T-helper 2 cell treated with Interferon-gamma antibody and Interleukin-4, amounts not matched to agents 5 μg/mL and 100 μg/mL, for 36 hours (primary cell): Measurements from ENCODE around the gene ZNG1F.
"Not testable (repeated sequence)": the region's sequence is repeated elsewhere in the genome, so short reads cannot be mapped to it uniquely, and the experiment has no call there.

Source experiments
- DNase-seq: peaks from one replicate; pipeline ENCODE4 v3.0.0; 2021; ENCODE audit warnings: low spot score
- H3K27ac Mint-ChIP-seq: one replicate; pipeline ENCODE4 v1.8.0; 2021; ENCODE audit warnings: mild to moderate bottlenecking, mixed read lengths
- H3K27me3 Mint-ChIP-seq: one replicate; pipeline ENCODE4 v1.8.0; 2021; ENCODE audit warnings: low read depth, mixed read lengths
- H3K36me3 Mint-ChIP-seq: one replicate; pipeline ENCODE4 v1.8.0; 2021; ENCODE audit warnings: low read depth, mixed read lengths
- H3K4me1 Mint-ChIP-seq: one replicate; pipeline ENCODE4 v1.8.0; 2021; ENCODE audit warnings: low read depth, mixed read lengths
- H3K4me3 Mint-ChIP-seq: one replicate; pipeline ENCODE4 v1.8.0; 2022; ENCODE audit warnings: mild to moderate bottlenecking, moderate library complexity, mixed read lengths
- H3K9me3 Mint-ChIP-seq: one replicate; pipeline ENCODE4 v1.8.0; 2021; ENCODE audit warnings: mixed read lengths

Gene ZNG1F

GRCh38 chr9:41128581-41128980 is 60.5 kb downstream of the ZNG1F start, which contains the start of gene FOXD4L6:
Gene FOXD4L6 (minus strand): TSS chr9:41128681. CDS start chr9:41128383, 298 bp downstream.
- not testable (repeated sequence) for DNase-seq, H3K27ac Mint-ChIP-seq, H3K4me1 Mint-ChIP-seq, H3K4me3 Mint-ChIP-seq, H3K36me3 Mint-ChIP-seq, H3K27me3 Mint-ChIP-seq, H3K9me3 Mint-ChIP-seq

DNA sequence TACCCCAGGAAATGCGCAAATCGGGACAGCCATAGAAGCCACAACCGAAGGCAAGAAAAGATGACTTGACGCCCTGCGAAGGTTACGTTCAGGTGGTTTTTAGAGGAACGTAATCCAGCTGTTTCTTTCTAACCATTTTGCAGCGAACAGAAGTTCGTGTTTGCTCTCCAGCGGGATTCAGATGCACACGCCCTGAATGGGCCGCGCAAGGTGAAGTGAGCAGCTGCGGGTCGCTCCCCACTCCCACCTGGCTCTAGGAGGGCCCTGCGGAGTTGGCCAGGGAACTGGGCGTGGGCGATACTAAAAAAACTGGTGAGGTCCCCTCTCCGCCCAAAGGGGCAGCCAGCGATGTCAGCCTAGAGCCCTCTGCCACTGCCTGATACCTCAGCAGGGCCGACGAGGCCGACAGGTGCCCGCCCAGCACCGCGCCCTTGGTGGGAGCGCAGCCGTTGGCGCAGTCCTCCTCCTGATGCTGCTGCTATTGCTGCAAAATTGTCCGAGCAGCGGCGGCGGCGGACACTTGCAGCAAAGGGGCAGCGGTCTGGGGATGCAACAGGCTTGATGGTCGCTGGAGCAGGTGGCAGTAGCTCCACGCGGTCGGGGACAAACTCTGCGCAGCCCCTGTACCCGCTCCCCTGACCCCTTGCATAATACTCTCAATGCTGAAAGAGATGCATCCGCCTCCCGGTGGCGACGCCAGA is 62.2 kb downstream of the ZNG1F start:
- H3K27ac Mint-ChIP-seq, H3K4me3 Mint-ChIP-seq, H3K36me3 Mint-ChIP-seq, DNase-seq, H3K27me3 Mint-ChIP-seq, H3K9me3 Mint-ChIP-seq, H3K4me1 Mint-ChIP-seq: not testable (repeated sequence)

- not testable (repeated sequence) for H3K9me3 Mint-ChIP-seq, DNase-seq, H3K4me1 Mint-ChIP-seq, H3K4me3 Mint-ChIP-seq, H3K27me3 Mint-ChIP-seq, H3K36me3 Mint-ChIP-seq, H3K27ac Mint-ChIP-seq
Measured at GRCh38 chr9:41125936-41126335, 63.2 kb downstream of the ZNG1F start.

DNA sequence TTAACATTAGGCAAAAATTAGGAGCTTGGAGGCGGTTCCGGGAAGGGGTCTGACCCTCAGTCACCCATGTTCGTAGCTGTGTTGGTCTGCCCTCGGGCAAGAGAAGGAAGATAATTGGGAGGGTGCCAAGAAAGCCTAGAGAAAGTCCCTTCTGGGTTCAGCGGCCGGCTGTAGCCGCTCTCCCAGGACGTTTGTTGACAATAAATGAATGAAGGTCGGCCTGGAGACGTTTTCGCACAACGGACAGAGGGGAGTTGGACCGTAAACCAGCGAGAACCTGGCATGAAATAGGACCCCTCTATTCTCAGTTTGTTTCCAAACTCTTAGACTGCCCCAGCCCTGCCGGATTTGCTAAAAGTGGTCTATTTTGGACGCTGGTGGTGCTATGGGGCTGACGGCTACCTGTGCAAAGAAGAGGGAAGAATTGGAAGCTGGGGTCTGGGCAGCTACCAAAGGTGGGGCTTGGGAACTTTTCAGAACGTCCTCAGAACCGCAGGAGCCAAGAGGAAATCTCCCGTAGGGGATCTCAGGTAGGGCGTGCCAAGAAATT is 63.9 kb downstream of the ZNG1F start:
- H3K4me1 Mint-ChIP-seq, DNase-seq, H3K27me3 Mint-ChIP-seq, H3K9me3 Mint-ChIP-seq, H3K36me3 Mint-ChIP-seq, H3K4me3 Mint-ChIP-seq, H3K27ac Mint-ChIP-seq: not testable (repeated sequence)

DNA sequence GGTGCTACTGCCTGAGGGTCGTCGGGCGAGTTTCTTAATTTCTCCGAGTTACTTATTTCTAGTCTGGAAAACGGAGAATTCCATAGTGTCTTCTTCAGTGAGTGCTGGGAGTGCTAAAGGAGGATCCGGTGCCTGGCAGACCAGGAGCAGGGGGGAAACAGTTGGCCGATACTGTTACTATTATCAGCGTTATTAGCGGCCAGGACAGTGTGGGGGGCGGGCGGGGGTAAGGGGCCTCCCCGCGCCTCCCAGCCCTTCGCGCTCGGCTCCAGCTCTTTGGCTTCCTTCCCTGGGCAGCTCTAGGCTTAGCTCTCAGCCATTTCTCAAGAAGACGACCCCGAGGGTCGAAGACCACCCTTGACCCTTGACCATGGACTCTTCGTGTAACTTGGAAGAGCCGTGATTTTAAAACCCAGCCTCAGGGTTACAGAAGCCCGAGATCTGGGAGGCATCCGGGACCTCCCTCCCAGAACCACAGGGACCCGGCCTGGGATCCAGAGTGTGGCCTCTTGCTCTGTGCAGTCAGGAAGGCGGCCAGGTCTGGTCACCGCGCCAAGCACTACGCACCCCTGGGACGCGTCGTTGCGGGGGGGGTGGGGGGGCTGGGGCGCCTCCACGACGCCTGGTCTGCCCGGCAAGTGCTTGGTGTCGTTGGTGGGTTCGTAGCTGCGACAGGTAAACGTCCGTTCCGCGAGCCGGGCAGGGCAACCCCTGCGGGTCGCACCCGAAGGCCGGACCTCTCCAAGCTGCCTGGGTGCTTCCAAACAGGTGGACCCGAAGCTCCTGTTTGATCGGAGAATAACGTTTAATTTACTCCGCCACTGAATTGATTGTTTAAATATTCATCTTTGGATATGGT is 64.6 kb downstream of the ZNG1F start:
- not testable (repeated sequence) for H3K27me3 Mint-ChIP-seq, H3K36me3 Mint-ChIP-seq, H3K4me3 Mint-ChIP-seq, H3K27ac Mint-ChIP-seq, H3K4me1 Mint-ChIP-seq, H3K9me3 Mint-ChIP-seq, DNase-seq

- not testable (repeated sequence) for H3K4me3 Mint-ChIP-seq, DNase-seq, H3K36me3 Mint-ChIP-seq, H3K27ac Mint-ChIP-seq, H3K9me3 Mint-ChIP-seq, H3K4me1 Mint-ChIP-seq, H3K27me3 Mint-ChIP-seq
Measured at GRCh38 chr9:41123812-41124211, 65.3 kb downstream of the ZNG1F start.

- not testable (repeated sequence) for H3K27me3 Mint-ChIP-seq, H3K4me1 Mint-ChIP-seq, H3K27ac Mint-ChIP-seq, DNase-seq, H3K36me3 Mint-ChIP-seq, H3K9me3 Mint-ChIP-seq, H3K4me3 Mint-ChIP-seq
Measured at GRCh38 chr9:41123396-41123795, 65.7 kb downstream of the ZNG1F start.

GRCh38 chr9:41120696-41121095 is 68.4 kb downstream of the ZNG1F start:
- not testable (repeated sequence) for H3K27ac Mint-ChIP-seq, DNase-seq, H3K27me3 Mint-ChIP-seq, H3K4me3 Mint-ChIP-seq, H3K36me3 Mint-ChIP-seq, H3K4me1 Mint-ChIP-seq, H3K9me3 Mint-ChIP-seq

DNA sequence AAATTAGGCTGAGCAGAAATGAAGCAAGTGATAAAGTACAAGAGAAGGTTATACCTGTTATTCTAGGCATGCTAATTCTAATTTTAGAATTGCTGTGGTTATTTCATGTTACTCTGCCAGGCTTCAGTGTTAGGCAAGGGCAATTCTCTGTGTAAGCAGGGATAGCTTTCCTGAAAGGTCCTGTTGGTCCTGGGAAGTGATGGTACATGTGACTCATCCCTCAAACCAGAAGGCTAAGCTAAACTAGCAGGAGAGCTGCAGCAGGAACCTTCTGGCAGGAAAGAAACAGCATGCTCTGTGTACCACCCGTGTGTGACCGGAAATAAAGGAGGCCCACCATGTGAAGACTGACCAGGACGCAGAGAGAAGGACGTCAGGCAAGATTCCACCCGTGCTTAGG is 69.4 kb downstream of the ZNG1F start:
- not testable (repeated sequence) for H3K4me1 Mint-ChIP-seq, H3K9me3 Mint-ChIP-seq, H3K27ac Mint-ChIP-seq, DNase-seq, H3K27me3 Mint-ChIP-seq, H3K4me3 Mint-ChIP-seq, H3K36me3 Mint-ChIP-seq

DNA sequence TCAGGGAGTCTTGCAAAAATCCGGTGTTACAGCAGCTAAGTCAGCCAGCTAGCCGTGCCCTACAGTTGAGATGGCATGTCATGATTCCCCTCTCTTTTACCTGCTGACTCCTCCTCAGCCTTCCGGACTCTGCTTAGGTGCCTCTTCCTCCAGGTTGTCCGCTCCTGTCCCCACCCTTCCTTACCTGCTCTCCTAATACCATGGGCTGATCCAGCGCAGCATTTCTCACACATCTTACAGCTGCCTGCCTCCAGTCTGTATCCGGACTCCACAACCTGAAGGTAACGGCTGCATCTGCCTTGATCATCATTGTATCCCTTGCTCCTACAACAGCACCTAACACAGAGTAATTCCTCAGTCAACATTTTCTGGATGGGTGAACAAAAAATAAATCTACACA is 69.8 kb downstream of the ZNG1F start:
- not testable (repeated sequence) for H3K4me3 Mint-ChIP-seq, H3K27me3 Mint-ChIP-seq, H3K9me3 Mint-ChIP-seq, H3K36me3 Mint-ChIP-seq, H3K27ac Mint-ChIP-seq, DNase-seq, H3K4me1 Mint-ChIP-seq

DNA sequence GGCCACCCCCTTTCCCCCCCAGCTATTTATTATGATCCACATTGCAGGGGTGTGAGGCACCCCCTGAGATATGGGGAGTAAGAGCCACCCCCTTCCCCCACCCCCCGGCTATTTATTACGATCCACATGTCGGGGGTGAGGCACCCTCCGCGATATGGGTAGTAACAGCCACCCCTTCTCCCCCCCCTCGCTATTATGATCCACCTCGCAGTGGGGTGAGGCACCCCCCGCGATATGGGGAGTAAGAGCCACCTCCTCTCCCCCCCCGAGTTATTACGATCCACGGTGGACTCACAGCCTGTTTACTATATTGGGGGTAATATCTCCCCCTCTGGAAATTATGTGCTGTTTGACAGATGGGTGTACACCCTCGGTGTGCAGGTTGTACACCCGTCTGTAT is 75.8 kb downstream of the ZNG1F start:
- H3K4me1 Mint-ChIP-seq, H3K36me3 Mint-ChIP-seq, H3K9me3 Mint-ChIP-seq: not testable (repeated sequence)

GRCh38 chr9:41111414-41111813 is 77.7 kb downstream of the ZNG1F start:
- H3K4me1 Mint-ChIP-seq, H3K27ac Mint-ChIP-seq, H3K27me3 Mint-ChIP-seq, DNase-seq, H3K4me3 Mint-ChIP-seq, H3K9me3 Mint-ChIP-seq, H3K36me3 Mint-ChIP-seq: not testable (repeated sequence)

More for the DNA sequence above, 75.8 kb downstream of the ZNG1F start:
- H3K27me3 Mint-ChIP-seq, DNase-seq, H3K27ac Mint-ChIP-seq, H3K4me3 Mint-ChIP-seq: not testable (repeated sequence)

DNA sequence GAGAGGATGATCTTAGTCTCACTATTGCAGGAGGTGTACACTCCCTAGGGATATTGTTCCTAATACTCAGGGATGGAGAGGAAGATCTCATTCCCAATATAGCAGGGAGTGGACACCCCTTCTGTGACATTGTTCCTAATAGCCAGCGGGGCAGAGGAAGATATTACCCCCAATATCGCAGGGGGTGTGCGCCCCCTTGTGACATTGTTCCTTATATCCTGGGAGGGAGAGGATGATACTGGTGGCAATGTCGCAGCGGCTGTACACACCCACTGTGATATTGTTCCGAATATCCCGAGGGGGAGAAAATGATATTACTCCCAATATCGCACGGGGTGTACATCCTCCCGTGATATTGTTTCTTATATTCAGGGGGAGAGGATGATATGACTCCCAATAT is 78.2 kb downstream of the ZNG1F start:
- H3K4me1 Mint-ChIP-seq, H3K27ac Mint-ChIP-seq, H3K36me3 Mint-ChIP-seq, H3K27me3 Mint-ChIP-seq, DNase-seq, H3K9me3 Mint-ChIP-seq, H3K4me3 Mint-ChIP-seq: not testable (repeated sequence)

- H3K9me3 Mint-ChIP-seq, H3K36me3 Mint-ChIP-seq, H3K27ac Mint-ChIP-seq, DNase-seq, H3K27me3 Mint-ChIP-seq, H3K4me1 Mint-ChIP-seq, H3K4me3 Mint-ChIP-seq: not testable (repeated sequence)
Measured at GRCh38 chr9:41109253-41109652, 79.9 kb downstream of the ZNG1F start.
